Measurements from ENCODE around the gene ATP1B3. TPM values are rescaled to one million over a fixed set of nuclear protein-coding genes. Genes with fewer than 3 reads are reported as not detected.

Gene ATP1B3
- total RNA-seq (100 to 1,000 TPM; 166 to 262 TPM), polyA plus RNA-seq (ENCODE audit: insufficient read length in 6 of 6) (100 to 1,000 TPM; 107 to 131 (median 119) TPM)
- long read RNA-seq, donor 1, transcript ATP1B3-201 (7 exons, 1,811 nt), result major isoform, 43 of 68 reads
- long read RNA-seq, donor 1, partial matches to known transcripts, result 24 of 68 reads
- long read RNA-seq, donor 1, other reads (novel, unspliced or antisense), result 0 of 68 reads
- long read RNA-seq, donor 2, transcript ATP1B3-201 (7 exons, 1,811 nt), result major isoform, 30 of 31 reads
- long read RNA-seq, donor 2, partial matches to known transcripts, result 0 of 31 reads
- long read RNA-seq, donor 2, other reads (novel, unspliced or antisense), result 0 of 31 reads
- long read RNA-seq, donor 3, transcript ATP1B3-201 (7 exons, 1,811 nt), result major isoform, 22 of 28 reads
- long read RNA-seq, donor 3, partial matches to known transcripts, result 6 of 28 reads
- long read RNA-seq, donor 3, other reads (novel, unspliced or antisense), result 0 of 28 reads
- long read RNA-seq, donor 4, transcript ATP1B3-201 (7 exons, 1,811 nt), result major isoform, 242 of 270 reads
- long read RNA-seq, donor 4, partial matches to known transcripts, result 12 of 270 reads
- long read RNA-seq, donor 4, other reads (novel, unspliced or antisense), result 16 of 270 reads
- long read RNA-seq, donor 5, transcript ATP1B3-201 (7 exons, 1,811 nt), result major isoform, 16 of 26 reads
- long read RNA-seq, donor 5, partial matches to known transcripts, result 10 of 26 reads
- long read RNA-seq, donor 5, other reads (novel, unspliced or antisense), result 0 of 26 reads
- long read RNA-seq, donor 6, transcript ATP1B3-201 (7 exons, 1,811 nt), result major isoform, 28 of 52 reads
- long read RNA-seq, donor 6, partial matches to known transcripts, result 17 of 52 reads
- long read RNA-seq, donor 6, other reads (novel, unspliced or antisense), result 6 of 52 reads
- long read RNA-seq, donor 7, transcript ATP1B3-201 (7 exons, 1,811 nt), result major isoform, 13 of 13 reads
- long read RNA-seq, donor 7, partial matches to known transcripts, result 0 of 13 reads
- long read RNA-seq, donor 7, other reads (novel, unspliced or antisense), result 0 of 13 reads
- long read RNA-seq, donor 8, transcript ATP1B3-201 (7 exons, 1,811 nt), result major isoform, 19 of 38 reads
- long read RNA-seq, donor 8, partial matches to known transcripts, result 19 of 38 reads
- long read RNA-seq, donor 8, other reads (novel, unspliced or antisense), result 0 of 38 reads
- long read RNA-seq, donor 9, result 0 reads
- long read RNA-seq, donor 10, transcript ATP1B3-201 (7 exons, 1,811 nt), result major isoform, 403 of 424 reads
- long read RNA-seq, donor 10, partial matches to known transcripts, result 7 of 424 reads
- long read RNA-seq, donor 10, other reads (novel, unspliced or antisense), result 14 of 424 reads
- long read RNA-seq, donor 11, transcript ATP1B3-204 (8 exons, 1,708 nt), result minor isoform, 5 of 72 reads
- long read RNA-seq, donor 11, transcript ATP1B3-201 (7 exons, 1,811 nt), result major isoform, 51 of 72 reads
- long read RNA-seq, donor 11, partial matches to known transcripts, result 14 of 72 reads
- long read RNA-seq, donor 11, other reads (novel, unspliced or antisense), result 0 of 72 reads
- long read RNA-seq, donor 12, transcript ATP1B3-201 (7 exons, 1,811 nt), result major isoform, 18 of 19 reads
- long read RNA-seq, donor 12, partial matches to known transcripts, result 0 of 19 reads
- long read RNA-seq, donor 12, other reads (novel, unspliced or antisense), result 0 of 19 reads

GRCh38 chr3:141876381-141876890 is at the start of gene ATP1B3:
ATP1B3 (plus strand) TSS chr3:141876643; CDS start chr3:141876802, 159 bp downstream.
- TF ChIP-seq CTCF (IDR thresholded peaks at IDR 0.05), result no peak

GRCh38 chr3:141828487-141828886 is 48.0 kb upstream of the ATP1B3 start:
- Histone ChIP-seq H3K27ac (no peak overlapping the region), H3K27me3 (no peaks in the 10 kb centered on the region), H3K9me3 (no peaks in the 10 kb centered on the region), H3K36me3 (no peaks in the 10 kb centered on the region), H3K4me3 (no peak overlapping the region), H3K4me1 (peaks cover 0 to 9% of the 10 kb centered on the region in 2 donors)
- intact Hi-C loops (cut with DNase I), result no loop called here
- TF ChIP-seq CTCF (IDR thresholded peaks at IDR 0.05), result no peak
- ATAC-seq (no peak), DNase-seq (no peak)

More at GRCh38 chr3:141876381-141876890, at the start of gene ATP1B3:
- H3K27ac ChIP-seq, result peak within 1 kb of the TSS; percentile 99
- ATAC-seq (peak; percentile 87), DNase-seq (peak; percentile 84 to 97 (median 90))
- intact Hi-C loops (cut with DNase I), result loop anchor here in 1 of 2 donors (10.0 kb wide), 1 partner anchor 142 kb away; the partner anchor contains the start of gene RNF7
- H3K27me3 ChIP-seq, result no peaks in the 10 kb centered on the region
- H3K4me3 ChIP-seq, result peak within 1 kb of the TSS; percentile 84 to 92
- no peaks in the 10 kb centered on the region for H3K36me3 ChIP-seq
- H3K4me1 ChIP-seq, result peaks cover 8 to 43% of the 10 kb centered on the region in 2 donors
- no peaks in the 10 kb centered on the region for H3K9me3 ChIP-seq

- TF ChIP-seq CTCF (IDR thresholded peaks at IDR 0.05), result no peak
- no peak overlapping the region for H3K4me3 ChIP-seq
- H3K9me3 ChIP-seq, result no peaks in the 10 kb centered on the region
- intact Hi-C loops (cut with DNase I), result no loop called here
- ATAC-seq, result peak; percentile 96
- no peaks in the 10 kb centered on the region for H3K36me3 ChIP-seq
- no peaks in the 10 kb centered on the region for H3K27me3 ChIP-seq
- peaks cover 0 to 9% of the 10 kb centered on the region in 2 donors for H3K4me1 ChIP-seq
- peak in 2 of 4 donors; percentile 20 to 63 for DNase-seq
- no peak overlapping the region for H3K27ac ChIP-seq
Measured at GRCh38 chr3:141828890-141829289, 47.6 kb upstream of the ATP1B3 start.

GRCh38 chr3:141830508-141830907 is 45.9 kb upstream of the ATP1B3 start:
- intact Hi-C loops (cut with DNase I), result no loop called here
- H3K27ac ChIP-seq, result no peak overlapping the region
- H3K36me3 ChIP-seq, result no peaks in the 10 kb centered on the region
- H3K9me3 ChIP-seq, result no peaks in the 10 kb centered on the region
- peaks cover 0 to 9% of the 10 kb centered on the region in 2 donors for H3K4me1 ChIP-seq
- H3K4me3 ChIP-seq, result no peak overlapping the region
- no peak for TF ChIP-seq CTCF (IDR thresholded peaks at IDR 0.05)
- ATAC-seq (no peak), DNase-seq (no peak)
- H3K27me3 ChIP-seq, result no peaks in the 10 kb centered on the region

Measured in left lung (tissue), 14 donors.